NCI-H2227 treated with DMSO at 0.1 percent for 48 hours (cell line): ENCODE measurements around the gene SAA4.
"Not testable (repeated sequence)": the region's sequence is repeated elsewhere in the genome, so short reads cannot be mapped to it uniquely, and the experiment has no call there.

Experiments used
- DNase-seq: peaks from one replicate; lab custom pipeline; 2025; lab: John Stamatoyannopoulos, UW

SAA4 gene

GRCh38 chr11:18246379-18247190 is 10.0 kb upstream of the SAA4 start:
- DNase-seq, result not testable (repeated sequence)

DNA sequence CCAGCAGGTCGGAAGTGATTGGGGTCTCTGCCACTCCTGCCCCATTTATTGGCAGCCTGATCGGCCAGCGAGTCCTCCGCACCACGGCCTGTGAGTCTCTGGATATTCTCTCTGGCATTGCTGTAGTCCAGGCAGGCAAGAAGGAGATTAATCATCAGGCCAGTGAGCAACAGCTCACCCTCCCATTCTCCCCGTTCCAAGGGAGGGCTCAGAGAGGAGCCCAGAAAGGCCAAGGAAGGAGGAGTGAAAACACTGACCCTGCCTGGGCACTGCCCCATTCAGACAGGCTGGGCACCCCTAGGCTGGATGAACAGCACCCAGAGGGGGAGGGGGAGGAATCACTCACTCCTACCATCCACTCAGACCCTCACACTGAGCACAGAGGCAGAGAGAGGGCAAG is 8.8 kb upstream of the SAA4 start:
- no peak for DNase-seq

GRCh38 chr11:18243783-18244362 is 7.3 kb upstream of the SAA4 start:
- peak; percentile 12 for DNase-seq

- no peak for DNase-seq
Measured at GRCh38 chr11:18239655-18240054, 3.1 kb upstream of the SAA4 start.

DNA sequence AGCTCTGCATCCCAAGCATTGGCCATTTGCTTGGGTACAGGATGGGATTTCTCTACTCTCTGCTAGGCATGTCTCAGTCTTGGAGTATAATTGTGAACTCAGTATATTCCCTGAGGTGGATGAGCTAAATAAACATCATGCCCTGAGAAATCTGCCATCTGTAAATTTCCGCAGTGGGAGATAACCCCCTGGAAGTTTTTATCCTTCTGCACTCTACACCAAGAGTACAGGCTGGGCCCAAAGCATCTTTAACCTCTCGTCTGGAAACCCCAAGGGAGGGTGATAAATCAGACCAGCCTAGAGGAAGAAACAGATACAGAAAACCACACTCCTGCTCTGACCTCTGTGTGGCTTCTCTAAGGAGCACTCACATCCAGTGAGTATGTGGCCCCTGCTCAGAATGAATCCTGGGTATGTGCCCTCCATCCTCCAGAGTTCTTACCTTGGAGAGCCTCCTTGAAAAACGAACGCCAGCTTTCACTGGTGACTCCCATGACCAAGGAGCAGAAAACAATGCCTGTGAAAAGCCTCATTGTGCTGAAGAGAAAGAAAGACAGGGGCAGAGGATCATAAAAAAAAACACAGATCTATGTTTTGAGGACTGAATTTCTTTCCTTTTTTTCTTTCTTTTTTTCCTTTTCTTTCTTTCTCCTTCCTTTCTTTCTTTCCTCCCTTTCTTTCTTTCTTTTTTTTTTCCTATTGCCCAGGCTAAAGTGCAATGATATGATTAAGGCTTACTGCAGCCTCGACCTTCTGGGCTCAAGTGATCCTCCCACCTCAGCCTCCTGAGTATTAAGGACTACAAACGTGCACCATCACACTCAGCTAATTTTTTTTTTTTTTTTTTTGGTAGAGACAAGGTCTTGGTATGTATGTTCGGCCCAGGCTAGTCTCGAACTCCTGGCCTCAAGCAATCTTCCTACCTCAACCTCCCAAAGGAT is 938 bp downstream of the SAA4 start:
- DNase-seq, result no peak

DNA sequence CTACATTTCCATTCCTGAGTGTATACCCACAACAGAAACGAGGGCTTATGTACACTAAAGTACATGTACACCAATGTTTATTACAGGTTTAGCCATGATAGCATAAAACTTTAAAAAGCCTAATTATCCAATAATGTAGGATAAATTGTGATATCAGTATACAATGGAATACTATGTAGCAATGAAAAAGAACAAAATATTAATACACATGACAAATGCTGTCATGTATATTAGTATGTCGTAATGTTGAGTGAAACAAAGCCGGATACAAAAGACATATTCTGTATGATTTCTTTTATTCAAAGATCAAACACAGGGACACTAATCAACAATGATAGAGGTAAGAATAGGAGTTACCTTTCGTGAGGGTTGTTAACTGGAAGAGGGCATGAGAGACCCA is 2.7 kb downstream of the SAA4 start:
- no peak for DNase-seq

GRCh38 chr11:18230859-18231258 is 5.7 kb downstream of the SAA4 start:
- DNase-seq, result no peak

GRCh38 chr11:18229501-18229900 is 7.1 kb downstream of the SAA4 start:
- DNase-seq, result no peak

GRCh38 chr11:18225913-18226312 is 10.7 kb downstream of the SAA4 start:
- DNase-seq, result no peak

DNA sequence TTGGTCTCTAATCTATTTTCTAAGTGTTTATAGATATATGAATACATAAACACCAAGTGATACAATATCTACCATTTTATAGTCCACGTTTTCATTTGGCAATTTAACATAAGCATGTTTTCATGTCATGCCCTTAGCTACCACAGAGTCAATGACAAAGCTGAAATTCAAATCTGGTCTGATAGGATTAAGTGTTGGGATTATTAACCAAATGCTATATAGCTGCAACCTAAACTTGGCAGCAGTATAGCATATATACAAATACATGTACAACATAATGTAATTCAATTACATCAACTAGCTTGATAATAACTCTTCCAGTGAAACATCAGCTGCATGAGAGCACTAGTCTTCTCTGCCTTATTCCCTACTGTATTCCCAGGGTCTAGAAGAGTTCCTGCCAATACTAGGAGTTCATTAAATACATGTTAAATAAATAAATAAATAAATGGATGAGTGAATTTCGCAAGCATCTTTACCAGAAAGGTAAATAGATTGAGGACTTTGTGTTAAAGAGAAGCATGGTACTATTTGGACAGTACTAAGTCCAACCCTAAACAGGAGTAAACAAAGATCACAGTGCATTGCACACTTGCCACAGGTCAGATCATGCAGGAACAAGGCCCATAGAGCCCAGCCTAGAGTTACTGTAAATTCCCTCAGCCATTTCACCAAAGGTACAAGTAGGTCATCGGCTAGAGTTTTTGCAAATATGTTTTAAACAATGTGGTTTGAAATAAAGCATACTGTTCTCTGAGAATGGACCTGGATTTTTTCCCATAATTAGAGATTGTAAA is 12.8 kb downstream of the SAA4 start:
- DNase-seq, result no peak

DNA sequence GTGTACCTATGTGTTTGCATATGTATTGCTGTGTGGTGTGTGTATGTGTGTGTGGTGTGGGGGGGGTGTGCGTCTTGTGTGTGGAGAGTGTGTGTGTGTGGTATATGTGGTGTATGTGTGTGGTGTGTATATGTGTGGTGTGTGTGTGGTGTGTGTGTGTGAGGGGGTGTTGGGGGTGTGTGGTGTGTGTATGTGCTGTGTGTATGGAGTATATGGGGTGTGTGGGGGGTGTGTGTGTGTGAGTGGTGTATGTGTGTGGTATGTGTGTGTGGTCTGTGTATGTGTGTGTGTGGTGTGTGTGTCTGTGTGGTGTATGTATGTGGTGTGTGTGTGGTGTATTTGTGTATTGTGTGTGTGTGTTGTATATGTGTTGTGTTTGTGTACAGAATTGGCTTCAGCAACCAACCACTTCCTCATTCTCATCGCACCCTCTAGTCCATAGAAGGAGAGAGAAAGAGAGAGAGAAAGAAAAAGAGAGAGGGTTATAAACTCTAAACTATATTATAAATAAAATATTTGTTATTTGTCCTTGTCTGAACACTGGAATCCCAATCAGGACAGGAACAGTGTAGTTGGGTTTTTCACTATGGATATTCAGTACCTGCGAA is 13.7 kb downstream of the SAA4 start:
- DNase-seq, result no peak

DNA sequence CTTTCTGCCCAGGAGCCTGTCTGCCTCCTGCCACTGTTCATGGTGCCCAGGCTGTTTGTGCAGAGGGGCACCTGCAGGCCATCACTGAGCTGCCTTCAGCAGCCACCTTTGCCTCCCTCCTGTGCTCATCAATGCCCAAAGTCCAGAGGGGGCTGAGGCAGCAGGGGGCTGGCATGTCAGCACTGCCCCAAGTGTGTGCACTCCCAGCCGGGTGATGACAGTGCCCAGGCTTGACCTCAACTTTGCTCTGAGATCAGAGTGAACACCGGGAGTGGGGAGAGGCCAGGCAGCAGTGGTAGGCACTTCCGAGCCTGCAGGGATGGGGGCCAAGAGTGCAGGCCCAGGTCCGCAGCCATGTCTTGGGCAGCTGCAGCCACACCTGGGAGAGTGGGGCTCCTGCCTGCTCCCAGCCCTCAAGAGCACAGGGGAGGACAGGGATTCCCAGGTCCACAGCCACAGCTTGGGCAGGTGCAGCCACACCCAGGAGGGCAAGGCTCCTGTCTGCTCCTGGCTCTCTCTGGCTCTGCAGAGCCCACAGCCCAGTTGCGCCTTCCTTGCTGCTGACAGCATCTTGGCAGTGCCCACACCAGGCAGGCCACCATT is 15.2 kb downstream of the SAA4 start:
- DNase-seq, result no peak

- no peak for DNase-seq
Measured at GRCh38 chr11:18209058-18209457, 27.5 kb downstream of the SAA4 start.

GRCh38 chr11:18204771-18205170 is 31.8 kb downstream of the SAA4 start:
- DNase-seq, result no peak

DNA sequence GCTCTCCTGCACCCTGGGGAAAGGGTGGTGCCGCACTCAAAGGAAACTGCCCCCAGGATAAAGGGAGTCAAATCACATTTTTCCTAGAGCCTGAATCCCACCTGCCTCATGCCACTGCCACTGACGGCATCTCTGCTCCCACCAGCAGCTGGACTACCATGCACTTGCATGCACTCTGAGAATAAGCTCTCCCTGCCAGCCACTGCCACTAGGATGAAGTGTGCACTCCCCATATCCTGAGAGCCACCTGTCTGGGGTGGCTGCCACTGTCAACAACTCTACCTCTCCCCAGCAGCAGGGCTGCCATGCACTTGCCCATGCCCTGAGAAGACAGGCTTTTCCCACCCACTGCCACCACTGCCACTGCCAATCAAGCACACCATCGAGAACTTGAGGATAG is 32.4 kb downstream of the SAA4 start:
- DNase-seq, result no peak

GRCh38 chr11:18203723-18204122 is 32.9 kb downstream of the SAA4 start:
- DNase-seq, result peak; percentile 3

DNA sequence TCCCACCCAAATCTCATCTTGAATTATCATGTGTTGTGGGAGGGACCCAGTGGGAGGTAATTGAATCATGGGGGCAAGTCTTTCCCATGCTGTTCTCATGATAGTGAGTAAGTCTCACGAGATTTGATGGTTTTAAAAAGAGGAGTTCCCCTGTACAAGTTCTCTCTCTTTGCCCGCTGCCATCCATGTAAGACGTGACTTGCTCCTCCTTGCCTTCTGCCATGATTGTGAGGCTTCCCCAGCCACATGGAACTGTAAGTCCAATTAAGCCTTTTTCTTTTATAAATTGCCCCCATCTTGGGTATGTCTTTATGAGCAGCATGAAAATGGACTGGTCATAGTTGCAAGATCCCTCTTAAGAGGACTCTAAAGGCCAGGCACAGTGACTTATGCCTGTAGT is 38.9 kb downstream of the SAA4 start:
- not testable (repeated sequence) for DNase-seq

DNA sequence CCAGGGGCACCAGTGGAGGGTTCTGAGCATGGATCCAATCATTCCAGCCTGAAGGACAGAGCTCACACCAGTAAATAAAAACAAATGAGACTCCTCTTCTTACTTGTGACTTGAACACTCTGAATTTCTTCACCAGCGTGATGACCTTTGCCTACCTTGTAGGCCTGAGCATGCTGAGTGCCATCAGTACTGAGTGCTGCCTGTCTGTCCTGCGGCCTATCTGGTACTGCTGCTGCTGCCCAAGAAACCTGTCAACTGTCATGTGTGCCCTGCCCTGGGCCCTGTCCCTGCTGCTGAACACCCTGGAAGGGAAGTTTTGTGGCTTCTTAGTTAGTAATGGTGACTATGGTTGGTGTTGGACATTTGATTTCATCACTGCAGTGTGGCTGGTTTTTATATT is 40.1 kb downstream of the SAA4 start:
- DNase-seq, result no peak

DNA sequence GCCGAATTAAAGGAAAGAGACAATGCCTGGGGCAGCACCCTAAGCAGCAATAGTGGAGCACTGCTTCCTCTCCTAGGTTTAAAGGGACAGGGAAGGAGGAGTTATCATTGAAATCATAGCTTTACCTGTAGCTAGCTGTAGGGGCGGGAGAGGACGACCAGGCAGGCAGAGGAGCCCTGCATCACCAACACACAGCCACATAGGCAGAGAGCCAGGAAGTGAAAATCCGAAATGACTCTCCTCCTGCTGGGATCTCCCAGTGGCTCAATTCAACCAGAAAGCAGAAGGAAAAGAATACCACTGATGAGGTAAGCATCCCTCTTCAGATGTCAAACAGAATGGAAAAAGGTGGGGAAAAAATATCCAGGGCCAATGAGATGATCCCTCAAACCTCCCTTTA is 43.6 kb downstream of the SAA4 start:
- no peak for DNase-seq

DNA sequence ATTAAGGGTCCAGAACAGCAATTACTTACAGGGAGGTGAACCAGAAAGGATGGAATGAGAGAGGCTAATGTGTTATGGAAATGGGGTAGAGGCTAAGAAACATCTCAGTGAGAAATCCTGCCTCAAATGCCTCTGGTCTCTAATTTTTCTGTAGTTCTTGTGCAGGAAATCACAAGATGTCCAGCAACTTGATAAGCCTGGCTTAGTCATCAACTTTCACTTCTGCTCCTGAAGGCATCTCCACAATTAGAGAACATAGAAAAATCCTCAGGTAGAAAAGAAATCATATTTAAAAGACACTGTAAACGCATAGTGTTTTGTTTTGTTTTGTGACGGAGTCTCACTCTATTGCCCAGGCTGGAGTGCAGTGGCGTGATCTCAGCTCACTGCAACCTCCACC is 45.2 kb downstream of the SAA4 start:
- no peak for DNase-seq
